Stimulated activated CD4-positive, alpha-beta T cell treated with anti-CD3 and anti-CD28 coated beads, TNF-alpha, amount 100 ng/mL, for 24 hours (primary cell): Measurements from ENCODE around the gene SEPTIN2.
"Not testable (repeated sequence)": the region's sequence is repeated elsewhere in the genome, so short reads cannot be mapped to it uniquely, and the experiment has no call there.

Source experiments
- DNase-seq, 3 experiments: peaks; one replicate each; pipeline ENCODE4 v3.0.0-alpha.2; 2020; ENCODE audit warnings: low read depth in 3 of 3

SEPTIN2 gene

GRCh38 chr2:241286348-241287090 lies 29.2 kb upstream of the SEPTIN2 start:
- DNase-seq: no peak

- DNase-seq: no peak
These were observed 27.3 kb upstream of the SEPTIN2 start for GRCh38 chr2:241288324-241288888.

- DNase-seq: no peak
These were observed 26.7 kb upstream of the SEPTIN2 start for GRCh38 chr2:241289053-241289452.

GRCh38 chr2:241289597-241289996 lies 26.1 kb upstream of the SEPTIN2 start:
- DNase-seq: no peak

- no peak for DNase-seq
These were observed 24.6 kb upstream of the SEPTIN2 start for GRCh38 chr2:241291153-241291552.

GRCh38 chr2:241291977-241292376 lies 23.7 kb upstream of the SEPTIN2 start:
- DNase-seq: no peak

GRCh38 chr2:241293378-241293797 lies 22.3 kb upstream of the SEPTIN2 start:
- not testable (repeated sequence) for DNase-seq

- no peak for DNase-seq
These were observed 20.2 kb upstream of the SEPTIN2 start for GRCh38 chr2:241295326-241296095.

- DNase-seq: no peak
These were observed 19.0 kb upstream of the SEPTIN2 start for GRCh38 chr2:241296767-241297166.

GRCh38 chr2:241298673-241299072 lies 17.1 kb upstream of the SEPTIN2 start:
- DNase-seq: no peak

- peak in 1 of 3 experiments; percentile 23 for DNase-seq
These were observed 15.7 kb upstream of the SEPTIN2 start for GRCh38 chr2:241300000-241300399.

- no peak for DNase-seq
These were observed 13.6 kb upstream of the SEPTIN2 start for GRCh38 chr2:241302083-241302482.

GRCh38 chr2:241302759-241303651 lies 12.7 kb upstream of the SEPTIN2 start:
- DNase-seq: no peak

- DNase-seq: no peak
These were observed 11.6 kb upstream of the SEPTIN2 start for GRCh38 chr2:241304039-241304670.

GRCh38 chr2:241307055-241307454 lies 8.7 kb upstream of the SEPTIN2 start:
- no peak for DNase-seq

GRCh38 chr2:241308267-241308666 lies 7.5 kb upstream of the SEPTIN2 start:
- no peak for DNase-seq

GRCh38 chr2:241308832-241309500 lies 6.8 kb upstream of the SEPTIN2 start:
- no peak for DNase-seq

GRCh38 chr2:241309684-241310117 lies 6.0 kb upstream of the SEPTIN2 start:
- DNase-seq: peak; percentile 41 to 65 (median 45)

- DNase-seq: no peak
These were observed 4.7 kb upstream of the SEPTIN2 start for GRCh38 chr2:241310917-241311566.

GRCh38 chr2:241312082-241312481 lies 3.6 kb upstream of the SEPTIN2 start:
- DNase-seq: no peak
